NCI-H1092 (cell line): ENCODE data around the gene KCNG1.

ENCODE experiments used
- DNase-seq: peaks from one replicate; lab custom pipeline; 2025; lab: John Stamatoyannopoulos, UW

The KCNG1 gene

GRCh38 chr20:51034988-51035656 lies 12.2 kb upstream of the KCNG1 start:
- no peak for DNase-seq

- no peak for DNase-seq
Measured at GRCh38 chr20:51034476-51034875, 11.6 kb upstream of the KCNG1 start.

DNA sequence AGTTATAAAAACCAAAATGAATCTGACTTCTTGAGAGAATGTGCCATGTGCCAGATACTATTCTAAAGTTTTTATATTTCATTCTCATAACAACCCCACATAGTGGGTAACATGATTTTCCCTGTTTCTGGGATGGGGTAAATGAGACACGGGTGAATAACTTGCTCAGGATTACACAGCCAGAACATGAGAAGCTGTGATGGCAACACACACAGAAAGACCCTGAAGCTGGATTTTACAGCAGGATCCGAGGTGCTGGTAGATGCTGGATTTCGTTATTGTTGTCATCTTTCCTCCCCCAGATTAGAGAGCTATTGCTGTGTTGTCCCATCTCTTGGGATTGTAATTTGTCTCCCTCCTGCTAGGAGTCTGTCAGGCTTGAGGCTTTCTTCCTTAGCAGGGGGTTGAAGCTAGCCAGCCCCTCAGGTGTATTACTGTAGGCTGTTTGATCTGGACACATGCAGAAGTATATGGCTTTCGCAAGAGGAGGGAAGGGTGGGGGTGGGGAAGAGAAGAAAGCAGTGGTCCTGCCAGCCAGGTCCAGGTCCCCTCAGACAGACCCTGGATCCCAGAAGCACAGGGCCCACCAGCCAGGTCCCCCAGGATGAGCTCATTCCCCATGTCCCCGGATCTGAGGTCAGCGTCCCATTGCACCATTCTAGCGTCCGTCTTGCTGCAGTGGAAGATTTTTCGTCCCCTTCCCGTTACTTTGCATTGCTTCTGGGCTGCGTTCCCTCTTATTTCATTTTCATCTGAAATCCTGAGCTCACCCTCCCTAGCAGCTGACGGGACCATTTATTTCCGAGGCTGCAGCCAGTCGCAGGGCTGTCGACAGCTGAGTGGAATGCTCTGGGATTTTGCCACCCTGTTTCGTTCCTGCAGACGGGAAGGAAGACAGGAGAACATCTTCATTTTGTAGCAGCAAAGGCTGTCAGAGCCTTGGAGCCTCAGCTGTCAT lies 7.3 kb upstream of the KCNG1 start:
- DNase-seq: no peak

GRCh38 chr20:51029556-51029955 lies 6.6 kb upstream of the KCNG1 start:
- no peak for DNase-seq

DNA sequence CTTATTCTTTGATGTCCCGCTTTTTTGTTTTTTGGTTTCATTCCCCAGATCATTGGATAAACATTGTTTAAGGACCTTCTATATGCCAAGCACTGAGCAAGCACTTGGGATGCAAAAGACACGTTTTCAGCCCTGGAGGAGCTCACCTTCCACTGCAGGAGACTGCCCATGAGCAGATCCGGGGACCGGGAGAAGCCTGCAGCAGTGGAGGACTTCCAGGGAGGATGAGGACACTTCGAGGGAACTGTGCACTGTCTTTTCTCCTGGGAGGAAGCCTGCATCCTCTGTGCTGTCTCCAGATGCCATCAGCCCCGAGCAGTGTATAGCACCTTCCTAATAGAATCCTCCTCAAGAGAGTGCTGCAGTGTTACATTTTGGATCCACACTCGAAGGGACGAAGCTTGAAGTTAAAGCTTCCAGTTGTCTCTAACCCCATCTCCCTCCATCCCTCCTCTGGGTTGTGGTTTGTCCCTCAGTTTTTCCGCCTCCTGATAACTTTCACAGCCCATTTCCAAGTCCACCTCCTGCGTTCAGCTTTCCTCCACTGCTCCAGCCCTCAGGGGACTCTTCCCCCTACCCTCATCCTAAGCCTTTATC lies 5.8 kb upstream of the KCNG1 start:
- DNase-seq: no peak

GRCh38 chr20:51027035-51027795 lies 4.3 kb upstream of the KCNG1 start:
- DNase-seq: no peak

GRCh38 chr20:51026269-51026668 lies 3.4 kb upstream of the KCNG1 start:
- no peak for DNase-seq

DNA sequence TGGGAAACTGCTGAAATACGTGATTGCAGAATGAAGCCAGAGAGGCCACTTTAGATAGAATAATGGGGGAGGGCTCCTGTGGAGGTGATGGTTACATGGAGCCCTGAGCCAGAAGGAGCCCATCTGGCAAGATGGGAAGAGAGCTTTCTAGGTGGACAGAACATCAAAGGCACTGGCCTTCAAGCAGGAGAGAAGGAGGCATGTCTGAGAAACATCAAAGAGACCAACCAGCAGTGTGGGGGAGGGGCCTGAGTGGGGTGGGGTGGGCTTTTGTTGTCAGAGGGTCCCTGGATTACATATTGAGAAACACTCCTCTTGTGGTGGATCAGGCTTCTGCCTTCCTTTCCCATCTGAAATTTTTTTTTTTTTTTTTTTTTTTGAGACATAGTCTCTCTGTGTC lies 1.9 kb upstream of the KCNG1 start:
- DNase-seq: no peak

- DNase-seq: no peak
Measured at GRCh38 chr20:51023617-51024155, 779 bp upstream of the KCNG1 start.

DNA sequence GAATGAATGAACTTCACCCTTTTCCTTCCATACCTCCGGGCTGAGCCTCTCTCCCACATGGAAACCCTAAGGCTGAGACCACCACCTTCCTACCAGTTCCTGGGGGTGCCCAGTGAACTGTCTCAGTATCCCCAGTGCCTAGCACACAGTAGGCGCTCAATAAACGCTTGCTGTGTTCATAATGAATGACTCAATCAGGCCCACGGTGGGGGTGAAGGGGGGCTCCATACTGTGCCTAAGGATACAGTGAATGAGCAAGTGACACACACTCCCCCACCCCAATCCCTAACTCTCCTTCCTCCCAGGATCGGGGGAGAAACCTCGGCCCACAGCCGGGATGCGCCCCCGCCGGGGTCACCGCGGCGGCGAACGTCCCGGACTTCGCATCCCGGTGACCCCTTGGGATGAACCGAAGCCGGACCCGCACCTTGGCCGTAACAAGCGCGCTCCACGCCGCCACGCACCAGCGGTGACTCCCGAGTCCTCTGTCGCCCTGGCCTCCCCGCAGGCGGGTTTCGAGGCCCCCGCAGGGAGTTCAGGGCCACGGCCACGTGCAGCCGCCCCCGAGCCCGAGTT lies 592 bp downstream of the KCNG1 start:
- DNase-seq: no peak

- DNase-seq: no peak
Measured at GRCh38 chr20:51021067-51022025, 1.6 kb downstream of the KCNG1 start.

- DNase-seq: no peak
Measured at GRCh38 chr20:51020657-51021056, 2.2 kb downstream of the KCNG1 start.

GRCh38 chr20:51019656-51020592 lies 3.0 kb downstream of the KCNG1 start:
- no peak for DNase-seq

- no peak for DNase-seq
Measured at GRCh38 chr20:51017251-51017650, 5.7 kb downstream of the KCNG1 start.

DNA sequence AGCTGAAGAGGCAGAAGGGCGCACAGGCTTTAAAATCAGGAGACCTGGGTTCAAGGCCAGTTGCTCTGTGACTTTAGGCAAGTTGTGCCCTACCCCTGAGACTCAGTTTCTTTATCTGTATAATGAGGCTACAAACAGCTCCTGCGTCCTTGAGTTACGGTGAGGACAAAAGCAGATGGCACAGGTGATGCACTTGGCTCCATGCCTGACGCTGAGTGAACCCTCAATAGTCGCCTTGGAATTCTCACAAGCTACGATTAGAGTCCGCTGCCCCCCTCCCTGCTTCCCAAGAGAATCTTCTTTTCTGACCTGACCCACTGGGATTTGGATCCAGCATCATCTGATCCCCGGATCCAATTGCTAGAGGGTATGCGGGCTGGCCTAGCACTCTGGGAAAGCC lies 6.4 kb downstream of the KCNG1 start:
- DNase-seq: no peak

- peak; percentile 11 for DNase-seq
Measured at GRCh38 chr20:51014797-51015722, 7.8 kb downstream of the KCNG1 start.

- no peak for DNase-seq
Measured at GRCh38 chr20:51013577-51014330, 9.2 kb downstream of the KCNG1 start.
